Fibroblast of lung (primary cell): ENCODE data around the gene CDH6. TPM values are rescaled to one million over a fixed set of nuclear protein-coding genes. Genes with fewer than 3 reads are reported as not detected.

Source experiments
- DNase-seq, 2 donors: peaks; one replicate each; pipeline versions ENCODE4 v3.0.0 to v3.0.0-alpha.2; 2010; ENCODE audit warnings: low read depth in 2 of 2
- H2AFZ ChIP-seq: 2 replicates; pipeline ENCODE4 v1.5.1; 2012; ENCODE audit warnings: low read length, control low read depth, inconsistent platforms
- H3K27ac ChIP-seq: 2 replicates; pipeline ENCODE4 v1.5.1; 2011; ENCODE audit warnings: low read length, control low read depth; ENCODE audit not compliant: insufficient read depth
- H3K27me3 ChIP-seq: 2 replicates; pipeline ENCODE4 v1.5.1; 2011; ENCODE audit warnings: mild to moderate bottlenecking, low read length; ENCODE audit not compliant: control insufficient read depth, insufficient read depth
- H3K36me3 ChIP-seq: 2 replicates; pipeline ENCODE4 v1.5.1; 2011; ENCODE audit warnings: low read length; ENCODE audit not compliant: control insufficient read depth, insufficient read depth
- H3K4me1 ChIP-seq: 2 replicates; pipeline ENCODE4 v1.5.1; 2011; ENCODE audit warnings: low read length; ENCODE audit not compliant: control insufficient read depth, insufficient read depth; ENCODE audit errors: extremely low read depth
- H3K4me2 ChIP-seq: 2 replicates; pipeline ENCODE4 v1.5.1; 2011; ENCODE audit warnings: low read length, control low read depth; ENCODE audit not compliant: insufficient read depth; ENCODE audit errors: extremely low read depth
- H3K4me3 ChIP-seq, 4 experiments: fragments of 200-600 bp in 1 of 4; sonication (generic) in 1 of 4; replicated peaks in 1 of 4; 2 replicates each; pipeline ENCODE4 v1.5.1; 2011 to 2016; ENCODE audit warnings: low read length in 4 of 4, low read depth in 3 of 4, mild to moderate bottlenecking in 3 of 4, control low read depth in 2 of 4, inconsistent platforms in 1 of 4, mixed read lengths in 1 of 4; ENCODE audit not compliant: insufficient read depth in 1 of 4; ENCODE audit errors: control extremely low read depth in 1 of 4
- H3K79me2 ChIP-seq: 2 replicates; pipeline ENCODE4 v1.5.1; 2012; ENCODE audit warnings: mild to moderate bottlenecking, low read length, inconsistent platforms; ENCODE audit not compliant: control insufficient read depth, insufficient read depth
- H3K9ac ChIP-seq: 2 replicates; pipeline ENCODE4 v1.5.1; 2011; ENCODE audit warnings: mild to moderate bottlenecking, low read length, control low read depth; ENCODE audit not compliant: insufficient read depth
- H3K9me3 ChIP-seq: 2 replicates; pipeline ENCODE4 v1.5.1; 2012; ENCODE audit warnings: low read depth, low read length; ENCODE audit not compliant: control insufficient read depth, insufficient read depth
- H4K20me1 ChIP-seq: 2 replicates; pipeline ENCODE4 v1.5.1; 2011; ENCODE audit warnings: low read length; ENCODE audit not compliant: control insufficient read depth, insufficient read depth; ENCODE audit errors: extremely low read depth
- CTCF ChIP-seq, 2 donors: IDR thresholded peaks in 1 of 2; conservative IDR thresholded peaks in 1 of 2; 1 replicate in 1 of 2; 2 replicates in 1 of 2; pipeline ENCODE4 v1.5.1; 2011 to 2012; ENCODE audit warnings: low read length in 2 of 2, control low read depth in 1 of 2, inconsistent platforms in 1 of 2, low read depth in 1 of 2, mild to moderate bottlenecking in 1 of 2
- EZH2 ChIP-seq: IDR thresholded peaks from 2 replicates; pipeline ENCODE4 v1.5.1; 2012; ENCODE audit warnings: low read length, control low read depth, mild to moderate bottlenecking; ENCODE audit errors: missing control alignments
- polyA minus RNA-seq: library from RNA; depleted of rRNA, polyadenylated mRNA; stranded (reverse); fragments of >200 nt; gene quantifications from 2 replicates; pipeline ENCODE4 v1.2.3, GENCODE V29; 2011; ENCODE audit warnings: low replicate concordance
- polyA plus RNA-seq, 2 donors: library from polyadenylated mRNA; depleted of rRNA in 1 of 2; stranded (reverse) in 1 of 2; unstranded in 1 of 2; fragments of >200 nt; gene quantifications; 2 replicates each; pipeline ENCODE4 v1.2.1, GENCODE V29; 2011 to 2012; ENCODE audit warnings: missing spikeins in 1 of 2
- total RNA-seq: library from RNA; depleted of rRNA; stranded (reverse); fragments of >200 nt; gene quantifications from 2 replicates; pipeline ENCODE4 v1.2.1, GENCODE V29; 2014

CDH6 gene
- 9.8 and 10.4 TPM in 2 replicates for total RNA-seq
- polyA plus RNA-seq, result 18.8 and 45.4 TPM in 2 replicates
- 11.2 and 24.6 TPM in 2 replicates for polyA plus RNA-seq (2012)
- polyA minus RNA-seq, result 13.1 and 84.2 TPM in 2 replicates

- Histone ChIP-seq H3K4me2 (peak within 1 kb of the TSS; percentile 83), H2AFZ (peak within 1 kb of the TSS; percentile 50), H3K27ac (no peak within 1 kb of the TSS), H3K9me3 (no peaks in the 10 kb centered on the region), H3K27me3 (no peaks in the 10 kb centered on the region), H3K4me3 (peak within 1 kb of the TSS; percentile 59 to 79 (median 68)), H4K20me1 (no peaks in the 10 kb centered on the region), H3K79me2 (peaks cover 4% of the 10 kb centered on the region), H3K4me1 (no peaks in the 10 kb centered on the region), H3K9ac (peak within 1 kb of the TSS; percentile 35), H3K36me3 (no peaks in the 10 kb centered on the region)
- TF ChIP-seq EZH2, result no peak
- no peak for TF ChIP-seq CTCF (conservative IDR thresholded peaks at IDR 0.05 in 1 of 2, IDR thresholded peaks at IDR 0.05 in 1 of 2; ENCODE audit: low read depth in 1 of 2, low read length in 2 of 2)
- DNase-seq, result peak; percentile 10 to 83
Observed at GRCh38 chr5:31193591-31194467, at the start of gene CDH6. TSS of gene CDH6 (plus strand) at chr5:31193686. CDS start at chr5:31267474, 73,788 bp downstream.

GRCh38 chr5:31144364-31144763, 49.1 kb upstream of the CDH6 start:
- no peak overlapping the region for H3K9ac ChIP-seq
- no peak overlapping the region for H3K4me2 ChIP-seq
- H4K20me1 ChIP-seq, result no peaks in the 10 kb centered on the region
- H3K79me2 ChIP-seq, result no peaks in the 10 kb centered on the region
- no peak overlapping the region for H3K27ac ChIP-seq
- no peaks in the 10 kb centered on the region for H3K36me3 ChIP-seq
- TF ChIP-seq CTCF (conservative IDR thresholded peaks at IDR 0.05 in 1 of 2, IDR thresholded peaks at IDR 0.05 in 1 of 2; ENCODE audit: low read depth in 1 of 2, low read length in 2 of 2) (no peak), EZH2 (no peak)
- H3K4me3 ChIP-seq, result no peak overlapping the region
- H3K4me1 ChIP-seq, result no peaks in the 10 kb centered on the region
- DNase-seq, result no peak
- H3K9me3 ChIP-seq, result no peaks in the 10 kb centered on the region
- no peak overlapping the region for H2AFZ ChIP-seq
- H3K27me3 ChIP-seq, result no peaks in the 10 kb centered on the region

GRCh38 chr5:31148959-31149475, 44.5 kb upstream of the CDH6 start:
- no peak overlapping the region for H3K27ac ChIP-seq
- no peaks in the 10 kb centered on the region for H4K20me1 ChIP-seq
- H3K27me3 ChIP-seq, result no peaks in the 10 kb centered on the region
- no peak overlapping the region for H3K4me3 ChIP-seq
- DNase-seq, result peak in 1 of 2 donors; percentile 0
- no peaks in the 10 kb centered on the region for H3K79me2 ChIP-seq
- no peaks in the 10 kb centered on the region for H3K9me3 ChIP-seq
- no peak for TF ChIP-seq CTCF (conservative IDR thresholded peaks at IDR 0.05 in 1 of 2, IDR thresholded peaks at IDR 0.05 in 1 of 2; ENCODE audit: low read depth in 1 of 2, low read length in 2 of 2)
- no peak for TF ChIP-seq EZH2
- no peak overlapping the region for H3K9ac ChIP-seq
- no peaks in the 10 kb centered on the region for H3K4me1 ChIP-seq
- H3K36me3 ChIP-seq, result no peaks in the 10 kb centered on the region
- H2AFZ ChIP-seq, result no peak overlapping the region
- H3K4me2 ChIP-seq, result no peak overlapping the region
